ENCODE data around the gene SHC4.

- TF ChIP-seq CTCF (CRISPR knock-in tag; IDR thresholded peaks at IDR 0.05) (no peak), RERE (CRISPR knock-in tag; IDR thresholded peaks at IDR 0.05; ENCODE audit: low read depth) (no peak), DNMT3B (CRISPR knock-in tag; conservative IDR thresholded peaks at IDR 0.05) (no peak), DBP (CRISPR knock-in tag; IDR thresholded peaks at IDR 0.05; ENCODE audit: not compliant biosample characterization) (no peak), HNF4G (IDR thresholded peaks at IDR 0.05; ENCODE audit: borderline replicate concordance, low read depth, low read length) (no peak), HNF4G (CRISPR knock-in tag; IDR thresholded peaks at IDR 0.05; ENCODE audit: borderline replicate concordance, low read depth) (no peak), EP300 (IDR thresholded peaks at IDR 0.05; ENCODE audit: low read depth in 2 of 2, low read length in 2 of 2) (no peak), EP300 (CRISPR knock-in tag; IDR thresholded peaks at IDR 0.05; ENCODE audit: borderline replicate concordance) (no peak)
Observed at GRCh38 chr15:48916721-48917120, 47.0 kb downstream of the SHC4 start.
